Vagina (tissue), 2 donors: ENCODE results near the gene SHISA9.

Source experiments
- POLR2A ChIP-seq, 2 donors: fragments of 450-650 bp; IDR thresholded peaks; one replicate each; pipeline ENCODE4 v1.6.1; 2017; ENCODE audit warnings: antibody characterized with exemption in 2 of 2, mild to moderate bottlenecking in 2 of 2, moderate library complexity in 2 of 2
- POLR2AphosphoS5 ChIP-seq, 2 donors: sonication (generic); formaldehyde crosslinking; IDR thresholded peaks; one replicate each; pipeline ENCODE4 v1.9.0; 2017; ENCODE audit warnings: antibody characterized with exemption in 2 of 2, mild to moderate bottlenecking in 2 of 2, low read depth in 1 of 2; ENCODE audit not compliant: insufficient read depth in 1 of 2
- TF ChIP-seq, protein P1 (sequence below), 3 experiments: fragments of 450-650 bp in 2 of 3; fragments of 200-600 bp in 1 of 3; sonication (generic) in 1 of 3; IDR thresholded peaks; one replicate each; pipeline ENCODE4 v1.5.1; 2017 to 2019; ENCODE audit warnings: antibody characterized with exemption in 3 of 3, mild to moderate bottlenecking in 2 of 3, moderate library complexity in 2 of 3

GRCh38 chr16:12903407-12904328, 2.3 kb downstream of the SHISA9 start:
- TF ChIP-seq, protein P1, sequence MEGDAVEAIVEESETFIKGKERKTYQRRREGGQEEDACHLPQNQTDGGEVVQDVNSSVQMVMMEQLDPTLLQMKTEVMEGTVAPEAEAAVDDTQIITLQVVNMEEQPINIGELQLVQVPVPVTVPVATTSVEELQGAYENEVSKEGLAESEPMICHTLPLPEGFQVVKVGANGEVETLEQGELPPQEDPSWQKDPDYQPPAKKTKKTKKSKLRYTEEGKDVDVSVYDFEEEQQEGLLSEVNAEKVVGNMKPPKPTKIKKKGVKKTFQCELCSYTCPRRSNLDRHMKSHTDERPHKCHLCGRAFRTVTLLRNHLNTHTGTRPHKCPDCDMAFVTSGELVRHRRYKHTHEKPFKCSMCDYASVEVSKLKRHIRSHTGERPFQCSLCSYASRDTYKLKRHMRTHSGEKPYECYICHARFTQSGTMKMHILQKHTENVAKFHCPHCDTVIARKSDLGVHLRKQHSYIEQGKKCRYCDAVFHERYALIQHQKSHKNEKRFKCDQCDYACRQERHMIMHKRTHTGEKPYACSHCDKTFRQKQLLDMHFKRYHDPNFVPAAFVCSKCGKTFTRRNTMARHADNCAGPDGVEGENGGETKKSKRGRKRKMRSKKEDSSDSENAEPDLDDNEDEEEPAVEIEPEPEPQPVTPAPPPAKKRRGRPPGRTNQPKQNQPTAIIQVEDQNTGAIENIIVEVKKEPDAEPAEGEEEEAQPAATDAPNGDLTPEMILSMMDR (IDR thresholded peaks at IDR 0.05): no peak
- no peak for TF ChIP-seq POLR2A (IDR thresholded peaks at IDR 0.05)
- TF ChIP-seq POLR2AphosphoS5 (IDR thresholded peaks at IDR 0.05; ENCODE audit: insufficient read depth in 1 of 2, low read depth in 1 of 2): no peak
